ENCODE data around the gene CMPK1.

- TF ChIP-seq POLR2AphosphoS5 (IDR thresholded peaks at IDR 0.05; ENCODE audit: low read length) (no peak), EP300 (IDR thresholded peaks at IDR 0.05; ENCODE audit: borderline replicate concordance in 1 of 2, control insufficient read depth in 1 of 2, low read depth in 2 of 2, low read length in 2 of 2) (no peak), RELA (IDR thresholded peaks at IDR 0.05; ENCODE audit: borderline replicate concordance, partially characterized antibody) (no peak), ZZZ3 (IDR thresholded peaks at IDR 0.05; ENCODE audit: control insufficient read depth, insufficient read length, low read depth) (no peak), CTCF (IDR thresholded peaks at IDR 0.05 in 2 of 3, conservative IDR thresholded peaks at IDR 0.05 in 1 of 3; ENCODE audit: control insufficient read depth in 2 of 3, extremely low read depth in 1 of 3, insufficient read depth in 1 of 3, low read depth in 3 of 3, low read length in 3 of 3) (no peak), POLR2A (IDR thresholded peaks at IDR 0.05; ENCODE audit: low read depth, low read length) (no peak), NR2F1 (conservative IDR thresholded peaks at IDR 0.05) (no peak), ZBTB4 (CRISPR knock-in tag; IDR thresholded peaks at IDR 0.05) (no peak), HDAC2 (IDR thresholded peaks at IDR 0.05) (no peak), JUND (IDR thresholded peaks at IDR 0.05; ENCODE audit: low read depth, low read length) (no peak)
Observed at GRCh38 chr1:47402591-47402990, 69.0 kb downstream of the CMPK1 start.
